ENCODE results near the gene FAM98B. TPM values are rescaled to one million over a fixed set of nuclear protein-coding genes. Genes with fewer than 3 reads are reported as not detected.

Gene FAM98B
- total RNA-seq, 1 experiment from 2014 or later = 38.1 TPM

- H3K4me3 Mint-ChIP-seq = no peak overlapping the region
- DNase-seq (ENCODE audit: low spot score) = no peak
Observed at GRCh38 chr15:38486936-38487335, 33.0 kb downstream of the FAM98B start.

More at GRCh38 chr15:38486936-38487335, 33.0 kb downstream of the FAM98B start:
- H3K9me3 Mint-ChIP-seq = no peaks in the 10 kb centered on the region
- ChIA-PET CTCF (no interaction called here), POLR2A (no interaction called here)
- peaks cover 11% of the 10 kb centered on the region for H3K36me3 Mint-ChIP-seq
- no peak for TF ChIP-seq ZNF512 (CRISPR knock-in tag; IDR thresholded peaks at IDR 0.05; ENCODE audit: borderline replicate concordance)
- TF ChIP-seq ZNF425 (CRISPR knock-in tag; conservative IDR thresholded peaks at IDR 0.05) = no peak
- TF ChIP-seq CREM (CRISPR knock-in tag; IDR thresholded peaks at IDR 0.05) = no peak
- TF ChIP-seq ATF2 (CRISPR knock-in tag; IDR thresholded peaks at IDR 0.05; ENCODE audit: borderline replicate concordance, low read depth) = no peak
- TF ChIP-seq TP53 (CRISPR knock-in tag; IDR thresholded peaks at IDR 0.05) = no peak
- no peak for TF ChIP-seq PRRX2 (CRISPR knock-in tag; IDR thresholded peaks at IDR 0.05)
- TF ChIP-seq ZNF396 (CRISPR knock-in tag; IDR thresholded peaks at IDR 0.05; ENCODE audit: borderline replicate concordance) = no peak
- TF ChIP-seq STAT6 (CRISPR knock-in tag; conservative IDR thresholded peaks at IDR 0.05; ENCODE audit: low read depth) = no peak
- no peak for TF ChIP-seq ZNF121 (CRISPR knock-in tag; IDR thresholded peaks at IDR 0.05)
- TF ChIP-seq SOX15 (CRISPR knock-in tag; IDR thresholded peaks at IDR 0.05) = no peak
- no peak for TF ChIP-seq EMX1 (CRISPR knock-in tag; IDR thresholded peaks at IDR 0.05)
- TF ChIP-seq FOXJ3 (CRISPR knock-in tag; IDR thresholded peaks at IDR 0.05; ENCODE audit: borderline replicate concordance) = no peak
- TF ChIP-seq PRDM15 (CRISPR knock-in tag; IDR thresholded peaks at IDR 0.05) = no peak
- no peak for TF ChIP-seq ERG (CRISPR knock-in tag; IDR thresholded peaks at IDR 0.05)
- no peak for TF ChIP-seq E2F4 (CRISPR knock-in tag; IDR thresholded peaks at IDR 0.05; ENCODE audit: borderline replicate concordance, low read depth)
- no peak for TF ChIP-seq CDX4 (CRISPR knock-in tag; IDR thresholded peaks at IDR 0.05; ENCODE audit: borderline replicate concordance)
- no peak for TF ChIP-seq ZNF317 (CRISPR knock-in tag; IDR thresholded peaks at IDR 0.05; ENCODE audit: borderline replicate concordance, low read depth)
- TF ChIP-seq NFE2L1 (CRISPR knock-in tag; IDR thresholded peaks at IDR 0.05) = no peak
- TF ChIP-seq MAX (CRISPR knock-in tag; IDR thresholded peaks at IDR 0.05) = no peak
- no peaks in the 10 kb centered on the region for H3K27me3 Mint-ChIP-seq (ENCODE audit: low read depth)
- H3K27ac Mint-ChIP-seq = no peak overlapping the region
- peaks cover 11% of the 10 kb centered on the region for H3K4me1 Mint-ChIP-seq
- ATAC-seq = no peak
